H1 (cell line): ENCODE data around the gene RYK. TPM values are rescaled to one million over a fixed set of nuclear protein-coding genes. Genes with fewer than 3 reads are reported as not detected.

Experiments used
- ASH2L ChIP-seq: fragments of 200-600, 300-600 bp; sonication (generic); IDR thresholded peaks from one replicate; pipeline ENCODE4 v1.7.1; 2017; ENCODE audit warnings: low read length
- BACH1 ChIP-seq: IDR thresholded peaks from 2 replicates; pipeline ENCODE4 v1.6.1; 2012; ENCODE audit warnings: low read length, improper control_type of control experiment
- BRCA1 ChIP-seq: IDR thresholded peaks from 2 replicates; pipeline ENCODE4 v1.6.1; 2012; ENCODE audit warnings: low read depth, low read length, improper control_type of control experiment
- CHD2 ChIP-seq: IDR thresholded peaks from 2 replicates; pipeline ENCODE4 v1.6.1; 2012; ENCODE audit warnings: low read length, improper control_type of control experiment
- CREB1 ChIP-seq: IDR thresholded peaks from 2 replicates; pipeline ENCODE4 v1.6.1; 2012; ENCODE audit warnings: inconsistent platforms
- FOSL1 ChIP-seq: IDR thresholded peaks from 2 replicates; pipeline ENCODE4 v1.6.1; 2011; ENCODE audit warnings: mild to moderate bottlenecking, low read depth, low read length, moderate library complexity; ENCODE audit not compliant: insufficient read depth
- GABPA ChIP-seq: IDR thresholded peaks from 2 replicates; pipeline ENCODE4 v1.6.1; 2011; ENCODE audit warnings: mild to moderate bottlenecking, low read length, moderate library complexity, borderline replicate concordance; ENCODE audit not compliant: insufficient read depth
- KDM1A ChIP-seq: fragments of 200-600, 300-600 bp; sonication (generic); IDR thresholded peaks from 2 replicates; pipeline ENCODE4 v1.7.1; 2016; ENCODE audit warnings: mild to moderate bottlenecking, low read length, borderline replicate concordance
- MAFK ChIP-seq: IDR thresholded peaks from 2 replicates; pipeline ENCODE4 v1.6.1; 2012; ENCODE audit warnings: low read depth, mild to moderate bottlenecking, improper control_type of control experiment, low read length
- NRF1 ChIP-seq: IDR thresholded peaks from 2 replicates; pipeline ENCODE4 v1.6.1; 2011; ENCODE audit warnings: mild to moderate bottlenecking, low read depth, low read length, improper control_type of control experiment
- PHF8 ChIP-seq: fragments of 200-600 bp; sonication (generic); conservative IDR thresholded peaks from 2 replicates; pipeline ENCODE4 v1.7.1; 2012; ENCODE audit warnings: low read depth, mild to moderate bottlenecking, inconsistent platforms, low read length, moderate library complexity
- SP1 ChIP-seq: IDR thresholded peaks from 2 replicates; pipeline ENCODE4 v1.6.1; 2011; ENCODE audit warnings: low read depth, low read length
- SUZ12 ChIP-seq: fragments of 200-600 bp; sonication (generic); IDR thresholded peaks from 2 replicates; pipeline ENCODE4 v1.6.1; 2012; ENCODE audit warnings: mild to moderate bottlenecking, inconsistent platforms, low read length, moderate library complexity, mixed read lengths
- TAF1 ChIP-seq: IDR thresholded peaks from 2 replicates; pipeline ENCODE4 v1.6.1; 2011; ENCODE audit warnings: mild to moderate bottlenecking, low read depth, low read length
- TBP ChIP-seq: IDR thresholded peaks from 2 replicates; pipeline ENCODE4 v1.6.1; 2011; ENCODE audit warnings: low read depth, low read length, improper control_type of control experiment
- YY1 ChIP-seq: IDR thresholded peaks from 2 replicates; pipeline ENCODE4 v1.6.1; 2011; ENCODE audit warnings: low read depth, mild to moderate bottlenecking, low read length
- polyA plus RNA-seq, 7 experiments: library from polyadenylated mRNA; depleted of rRNA in 3 of 7; stranded (reverse) in 5 of 7; unstranded in 2 of 7; fragments of >200 nt in 5 of 7; fragments of 200-250 nt in 2 of 7; gene quantifications; 1 replicate in 5 of 7; 2 replicates in 1 of 7; 4 replicates in 1 of 7; pipeline versions ENCODE4 v1.2.1 to v1.2.3, GENCODE V29; 2011 to 2013; ENCODE audit warnings: missing spikeins in 2 of 7, mixed read lengths in 2 of 7
- total RNA-seq: library from RNA; stranded (reverse); fragmentation: NEBNext Ultra II Directional; extraction: Animal tissue kit (Norgen Biotek cat#: 25700); gene quantifications from 2 replicates; pipeline ENCODE4 v1.2.1, GENCODE V29; 2021
- TF ChIP-seq, protein P1 (sequence below): IDR thresholded peaks from 2 replicates; pipeline ENCODE4 v1.6.1; 2012; ENCODE audit warnings: inconsistent platforms
- TF ChIP-seq, protein P2 (sequence below): IDR thresholded peaks from 2 replicates; pipeline ENCODE4 v1.6.1; 2011; ENCODE audit warnings: low read depth, mild to moderate bottlenecking, low read length; ENCODE audit not compliant: insufficient read depth

RYK gene
- total and polyA plus RNA-seq, 2 of the 8 experiments (the other 6 are each of a cell fraction or from before 2014, with no cell fraction given), result 30.5 to 63.8 TPM

DNA sequence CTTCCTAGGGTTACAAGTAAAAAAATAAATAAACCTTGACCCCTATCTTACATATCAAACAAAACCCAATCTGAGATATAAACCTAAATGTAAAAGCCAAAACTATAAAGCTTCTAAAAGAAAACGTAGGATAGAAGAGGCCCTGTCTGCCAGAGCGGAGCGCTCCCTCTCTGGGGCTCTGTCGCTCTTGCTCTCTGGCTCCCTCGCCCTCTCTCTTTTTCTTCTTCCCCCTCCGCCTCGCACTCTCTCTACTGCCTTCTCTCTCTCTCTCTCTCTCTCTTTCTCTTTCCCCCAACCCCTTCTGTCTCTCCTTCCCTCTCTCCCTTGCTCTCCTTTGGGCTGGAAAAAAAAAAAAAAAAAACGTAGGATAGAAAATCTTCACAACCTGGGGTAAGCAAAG lies 21.6 kb downstream of the RYK start (continued):
- no peak for TF ChIP-seq SUZ12
- TF ChIP-seq BRCA1, result no peak
- TF ChIP-seq TBP, result no peak
- no peak for TF ChIP-seq TAF1
- TF ChIP-seq ASH2L, result peak; percentile 54
- TF ChIP-seq KDM1A, result no peak
- no peak for TF ChIP-seq FOSL1
- no peak for TF ChIP-seq BACH1
- 0 out of 2 replicates have a peak, but pooled peaks have one; percentile 13 for TF ChIP-seq SP1
- no peak for TF ChIP-seq PHF8
- peak; percentile 57; the same call in 1 of the 2 replicates for TF ChIP-seq YY1
- no peak for TF ChIP-seq CHD2
- TF ChIP-seq, protein P1, sequence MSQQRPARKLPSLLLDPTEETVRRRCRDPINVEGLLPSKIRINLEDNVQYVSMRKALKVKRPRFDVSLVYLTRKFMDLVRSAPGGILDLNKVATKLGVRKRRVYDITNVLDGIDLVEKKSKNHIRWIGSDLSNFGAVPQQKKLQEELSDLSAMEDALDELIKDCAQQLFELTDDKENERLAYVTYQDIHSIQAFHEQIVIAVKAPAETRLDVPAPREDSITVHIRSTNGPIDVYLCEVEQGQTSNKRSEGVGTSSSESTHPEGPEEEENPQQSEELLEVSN, result no peak
- no peak for TF ChIP-seq GABPA
- TF ChIP-seq, protein P2, sequence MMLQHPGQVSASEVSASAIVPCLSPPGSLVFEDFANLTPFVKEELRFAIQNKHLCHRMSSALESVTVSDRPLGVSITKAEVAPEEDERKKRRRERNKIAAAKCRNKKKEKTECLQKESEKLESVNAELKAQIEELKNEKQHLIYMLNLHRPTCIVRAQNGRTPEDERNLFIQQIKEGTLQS, result no peak
- no peak for TF ChIP-seq MAFK
- no peak for TF ChIP-seq NRF1
- no peak for TF ChIP-seq CREB1
